Neural cell (in vitro differentiated cells): Measurements from ENCODE around the gene ORMDL1.

ENCODE experiments used
- CTCF ChIP-seq: fragments of 450-650 bp; IDR thresholded peaks from 2 replicates; pipeline ENCODE4 v1.5.1; 2014; ENCODE audit warnings: antibody characterized with exemption, mild to moderate bottlenecking, moderate library complexity; ENCODE audit not compliant: poor library complexity, severe bottlenecking
- EP300 ChIP-seq: fragments of 450-650 bp; conservative IDR thresholded peaks from 2 replicates; pipeline ENCODE4 v1.6.1; 2014; ENCODE audit warnings: antibody characterized with exemption, mild to moderate bottlenecking, moderate library complexity; ENCODE audit not compliant: poor library complexity, severe bottlenecking
- EZH2 ChIP-seq: fragments of 200-600, 300-800 bp; shearing (Covaris generic), sonication (generic); IDR thresholded peaks from 2 replicates; pipeline ENCODE4 v1.6.1; 2014; ENCODE audit warnings: antibody characterized with exemption, low read length, borderline replicate concordance, mild to moderate bottlenecking; ENCODE audit not compliant: insufficient read depth, poor library complexity, severe bottlenecking
- POLR2AphosphoS5 ChIP-seq: IDR thresholded peaks from 2 replicates; pipeline ENCODE4 v1.6.1; 2012
- REST ChIP-seq: IDR thresholded peaks from 2 replicates; pipeline ENCODE4 v1.6.1; 2012; ENCODE audit warnings: borderline replicate concordance
- TAF1 ChIP-seq: IDR thresholded peaks from 2 replicates; pipeline ENCODE4 v1.6.1; 2012; ENCODE audit warnings: low read depth

- peak; percentile 83 for TF ChIP-seq POLR2AphosphoS5
- no peak for TF ChIP-seq REST
- peak; percentile 47 for TF ChIP-seq EP300
- TF ChIP-seq CTCF = peak; percentile 73
- TF ChIP-seq EZH2 = no peak
- TF ChIP-seq TAF1 = no peak
Measured at GRCh38 chr2:189762551-189763298, 21.4 kb downstream of the ORMDL1 start, which contains the start of gene OSGEPL1.
